DMS53 treated with DMSO at 0.1 percent for 48 hours (cell line): ENCODE results near the gene MPEG1.

Experiments
- DNase-seq: peaks from one replicate; lab custom pipeline; 2025; ENCODE audit not compliant: unreplicated experiment; lab: John Stamatoyannopoulos, UW

Gene MPEG1

GRCh38 chr11:59191095-59191494, 21.6 kb downstream of the MPEG1 start:
- DNase-seq, result no peak

- no peak for DNase-seq
Measured at GRCh38 chr11:59189986-59190385, 22.7 kb downstream of the MPEG1 start.

- DNase-seq, result no peak
Measured at GRCh38 chr11:59188954-59189353, 23.8 kb downstream of the MPEG1 start.

GRCh38 chr11:59187587-59187986, 25.1 kb downstream of the MPEG1 start:
- no peak for DNase-seq

- DNase-seq, result no peak
Measured at GRCh38 chr11:59187035-59187434, 25.7 kb downstream of the MPEG1 start.

- peak; percentile 11 for DNase-seq
Measured at GRCh38 chr11:59186130-59186594, 26.6 kb downstream of the MPEG1 start.

- DNase-seq, result no peak
Measured at GRCh38 chr11:59185386-59185945, 27.3 kb downstream of the MPEG1 start.

GRCh38 chr11:59184691-59185339, 27.9 kb downstream of the MPEG1 start:
- DNase-seq, result no peak

- no peak for DNase-seq
Measured at GRCh38 chr11:59183771-59184170, 29.0 kb downstream of the MPEG1 start.

GRCh38 chr11:59182457-59183151, 30.1 kb downstream of the MPEG1 start:
- DNase-seq, result no peak

- no peak for DNase-seq
Measured at GRCh38 chr11:59181746-59182456, 30.8 kb downstream of the MPEG1 start.

- DNase-seq, result no peak
Measured at GRCh38 chr11:59180907-59181306, 31.8 kb downstream of the MPEG1 start.

- no peak for DNase-seq
Measured at GRCh38 chr11:59180168-59180776, 32.5 kb downstream of the MPEG1 start.

- no peak for DNase-seq
Measured at GRCh38 chr11:59179121-59179520, 33.6 kb downstream of the MPEG1 start.

- no peak for DNase-seq
Measured at GRCh38 chr11:59178402-59178801, 34.3 kb downstream of the MPEG1 start.

- no peak for DNase-seq
Measured at GRCh38 chr11:59176330-59176729, 36.4 kb downstream of the MPEG1 start.

- DNase-seq, result no peak
Measured at GRCh38 chr11:59175091-59175501, 37.6 kb downstream of the MPEG1 start.

GRCh38 chr11:59174664-59175033, 38.1 kb downstream of the MPEG1 start:
- no peak for DNase-seq

- DNase-seq, result no peak
Measured at GRCh38 chr11:59173964-59174663, 38.6 kb downstream of the MPEG1 start.

- DNase-seq, result no peak
Measured at GRCh38 chr11:59173080-59173963, 39.4 kb downstream of the MPEG1 start.
